ENCODE results near the gene SCAMP3.
"Not testable (repeated sequence)": the region's sequence is repeated elsewhere in the genome, so short reads cannot be mapped to it uniquely, and the experiment has no call there.

The SCAMP3 gene

DNA sequence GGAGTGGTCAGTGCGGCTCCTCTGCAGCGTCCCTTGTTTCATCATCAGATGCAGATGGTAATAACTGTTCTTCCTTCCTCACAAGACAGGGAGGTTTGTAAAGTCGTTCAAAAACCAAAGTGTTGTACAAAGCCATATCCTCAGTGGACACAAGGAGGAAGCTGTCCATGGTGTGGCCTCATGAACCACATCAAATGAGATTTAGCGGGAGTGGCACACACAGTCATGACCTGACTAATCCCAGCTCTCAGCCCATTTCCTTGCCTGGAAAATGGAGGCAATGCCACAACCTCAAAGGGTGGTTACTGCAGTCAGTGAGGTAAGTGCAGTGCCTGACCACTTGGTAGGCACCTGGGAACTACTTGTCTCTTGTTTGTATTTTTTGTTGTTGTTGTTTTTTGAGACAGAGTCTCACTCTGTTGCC lies 20.3 kb downstream of the SCAMP3 start:
- CTCF ChIA-PET: interaction anchor here (0.8 to 5.7 kb wide), 8 partner anchors 9 to 80 kb away, joined by 3 to 56 read pairs (median 5); partner anchors contain the start of genes KRTCAP2, MTX1 and THBS3
- POLR2A ChIA-PET: interaction anchor here (0.6 kb wide), 2 partner anchors 34 to 48 kb away, joined by 3 read pairs; partner anchors contain the start of gene THBS3
- no peak overlapping the region for H3K4me3 ChIP-seq (ENCODE audit: low read depth, low read length)
- no peak for TF ChIP-seq CTCF (IDR thresholded peaks at IDR 0.05; ENCODE audit: insufficient read depth, low read length, missing control alignments)
- DNase-seq (ENCODE audit: low read depth, low spot score): no peak

- ChIA-PET CTCF (interaction anchor here (0.6 to 5.7 kb wide), 11 partner anchors 9 to 150 kb away, joined by 3 to 56 read pairs (median 4); partner anchors contain the start of genes KRTCAP2, MTX1 and THBS3), POLR2A (interaction anchor here (0.5 to 0.7 kb wide), 4 partner anchors 16 to 48 kb away, joined by 3 read pairs; partner anchors contain the start of genes CLK2 and MTX1)
- no peak for TF ChIP-seq CTCF (IDR thresholded peaks at IDR 0.05; ENCODE audit: insufficient read depth, low read length, missing control alignments)
- DNase-seq (ENCODE audit: low read depth, low spot score): no peak
- H3K4me3 ChIP-seq (ENCODE audit: low read depth, low read length): peak overlapping the region; percentile 61
Observed at GRCh38 chr1:155241069-155241679, 21.0 kb downstream of the SCAMP3 start.

- H3K4me3 ChIP-seq (ENCODE audit: low read depth, low read length): no peak overlapping the region
- no peak for TF ChIP-seq CTCF (IDR thresholded peaks at IDR 0.05; ENCODE audit: insufficient read depth, low read length, missing control alignments)
- DNase-seq (ENCODE audit: low read depth, low spot score): no peak
- CTCF ChIA-PET: interaction anchor here (2.8 kb wide), 1 partner anchor 14 kb away, joined by 12 read pairs; no protein-coding TSS in a partner anchor
- POLR2A ChIA-PET: no interaction called here
Observed at GRCh38 chr1:155236451-155236850, 25.7 kb downstream of the SCAMP3 start.

GRCh38 chr1:155235375-155235774 lies 26.8 kb downstream of the SCAMP3 start:
- DNase-seq (ENCODE audit: low read depth, low spot score); H3K4me3 ChIP-seq (ENCODE audit: low read depth, low read length); POLR2A ChIA-PET: not testable (repeated sequence)
- CTCF ChIA-PET: interaction anchor here (2.8 kb wide), 1 partner anchor 15 kb away, joined by 12 read pairs; no protein-coding TSS in a partner anchor

- CTCF ChIA-PET; H3K4me3 ChIP-seq (ENCODE audit: low read depth, low read length); POLR2A ChIA-PET; DNase-seq (ENCODE audit: low read depth, low spot score): not testable (repeated sequence)
Observed at GRCh38 chr1:155233502-155233901, 28.7 kb downstream of the SCAMP3 start.

GRCh38 chr1:155232001-155232978 lies 29.9 kb downstream of the SCAMP3 start:
- DNase-seq (ENCODE audit: low read depth, low spot score); H3K4me3 ChIP-seq (ENCODE audit: low read depth, low read length): not testable (repeated sequence)
- ChIA-PET POLR2A (interaction anchor here (1.0 kb wide), 1 partner anchor 38 kb away, joined by 3 read pairs; no protein-coding TSS in a partner anchor), CTCF (interaction anchor here (0.8 to 1.3 kb wide), 4 partner anchors 9 to 59 kb away, joined by 3 to 9 read pairs (median 4); partner anchors contain the start of gene KRTCAP2)

DNA sequence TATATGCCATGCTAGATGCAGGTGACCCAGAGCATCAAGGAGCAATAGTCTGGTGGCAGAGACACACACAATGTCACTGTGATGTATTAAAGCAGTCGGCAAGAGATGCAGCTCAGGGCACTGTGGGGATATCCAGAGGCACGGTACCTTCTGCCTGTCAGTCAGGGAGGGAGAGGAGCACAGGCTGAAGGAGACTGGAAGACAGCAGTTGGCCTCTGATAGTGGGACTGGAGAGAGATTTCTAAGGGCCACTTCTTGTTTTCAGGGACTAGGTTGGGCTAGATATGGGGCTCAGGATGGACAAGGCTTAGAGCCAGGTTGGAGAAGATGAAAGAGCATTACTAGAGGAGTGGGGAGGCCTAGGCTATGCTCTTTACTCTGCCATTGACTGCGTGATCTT lies 30.9 kb downstream of the SCAMP3 start:
- DNase-seq (ENCODE audit: low read depth, low spot score); H3K4me3 ChIP-seq (ENCODE audit: low read depth, low read length); POLR2A ChIA-PET: not testable (repeated sequence)
- CTCF ChIA-PET: interaction anchor here (0.7 to 1.3 kb wide), 3 partner anchors 16 to 58 kb away, joined by 3 to 4 read pairs (median 4); partner anchors contain the start of gene KRTCAP2

GRCh38 chr1:155228096-155228427 lies 34.1 kb downstream of the SCAMP3 start:
- no peak for DNase-seq (ENCODE audit: low read depth, low spot score)
- peak overlapping the region; percentile 54 for H3K4me3 ChIP-seq (ENCODE audit: low read depth, low read length)
- ChIA-PET CTCF (interaction anchor here (2.2 to 8.0 kb wide), 4 partner anchors 21 to 137 kb away, joined by 8 to 139 read pairs (median 41); partner anchors contain the start of genes KRTCAP2, MTX1, THBS3 and TRIM46), POLR2A (interaction anchor here (1.2 to 1.8 kb wide), 4 partner anchors 15 to 34 kb away, joined by 4 to 8 read pairs (median 6); partner anchors contain the start of gene THBS3)
- no peak for TF ChIP-seq CTCF (IDR thresholded peaks at IDR 0.05; ENCODE audit: insufficient read depth, low read length, missing control alignments)
